GM12875 (cell line): ENCODE results near the gene PRSS48.

Experiments used
- H3K4me3 ChIP-seq: one replicate; pipeline ENCODE4 v1.5.1; 2011; ENCODE audit warnings: low read depth, low read length, control low read depth
- CTCF ChIP-seq: IDR thresholded peaks from 2 replicates; pipeline ENCODE4 v1.5.1; 2011; ENCODE audit warnings: low read depth, mild to moderate bottlenecking, control low read depth, inconsistent platforms, low read length, moderate library complexity, borderline replicate concordance; ENCODE audit not compliant: insufficient read depth

PRSS48 gene

GRCh38 chr4:151340751-151341385 lies 63.9 kb downstream of the PRSS48 start:
- H3K4me3 ChIP-seq: no peak overlapping the region
- no peak for TF ChIP-seq CTCF
